Gastrocnemius medialis (tissue), 4 donors: ENCODE measurements around the gene FANCB. TPM values are rescaled to one million over a fixed set of nuclear protein-coding genes. Genes with fewer than 3 reads are reported as not detected.

Source experiments
- ATAC-seq, 2 donors: fragments of 150-250 bp; one replicate each; pipeline ENCODE4 v1.9.1; 2016
- DNase-seq, 2 donors: peaks; one replicate each; pipeline ENCODE4 v3.0.0-alpha.2; 2019
- H3K27ac ChIP-seq, 4 donors: fragments of 200-600 bp; sonication (generic); 1 replicate in 1 of 4; 2 replicates in 3 of 4; pipeline ENCODE4 v1.5.1; 2016 to 2018; ENCODE audit warnings: mild to moderate bottlenecking in 2 of 4, moderate library complexity in 1 of 4
- H3K27me3 ChIP-seq, 3 donors: fragments of 200-600 bp; sonication (generic) in 2 of 3; 1 replicate in 1 of 3; 2 replicates in 2 of 3; pipeline versions ENCODE4 v1.5.1 to v1.6.0; 2016 to 2019; ENCODE audit warnings: mild to moderate bottlenecking in 1 of 3, moderate library complexity in 1 of 3
- H3K36me3 ChIP-seq, 2 donors: fragments of 200-600 bp; sonication (generic) in 1 of 2; one replicate each; pipeline ENCODE4 v1.5.1; 2017 to 2018
- H3K4me1 ChIP-seq, 2 donors: fragments of 200-600 bp; sonication (generic) in 1 of 2; one replicate each; pipeline ENCODE4 v1.5.1; 2016 to 2017; ENCODE audit warnings: mild to moderate bottlenecking in 2 of 2
- H3K4me3 ChIP-seq, 4 donors: fragments of 200-600 bp; sonication (generic) in 3 of 4; 1 replicate in 1 of 4; 2 replicates in 3 of 4; pipeline ENCODE4 v1.5.1; 2016 to 2019; ENCODE audit warnings: mild to moderate bottlenecking in 2 of 4
- H3K9me3 ChIP-seq, 3 donors: fragments of 200-600 bp; sonication (generic) in 2 of 3; 1 replicate in 1 of 3; 2 replicates in 2 of 3; pipeline ENCODE4 v1.5.1; 2016 to 2019
- CTCF ChIP-seq, 5 experiments: fragments of 450-650 bp in 3 of 5; fragments of 200-600 bp in 2 of 5; sonication (generic) in 2 of 5; IDR thresholded peaks in 4 of 5; conservative IDR thresholded peaks in 1 of 5; 1 replicate in 4 of 5; 2 replicates in 1 of 5; pipeline ENCODE4 v1.5.1; 2016 to 2019; ENCODE audit warnings: antibody characterized with exemption in 5 of 5, mild to moderate bottlenecking in 3 of 5, moderate library complexity in 3 of 5
- POLR2A ChIP-seq, 2 donors: fragments of 450-650 bp; IDR thresholded peaks; one replicate each; pipeline ENCODE4 v1.6.1; 2017; ENCODE audit warnings: antibody characterized with exemption in 2 of 2, mild to moderate bottlenecking in 2 of 2, moderate library complexity in 2 of 2
- in situ Hi-C, 4 donors: fragments of 200-750 bp; cut with MboI; loops; one replicate each; pipeline versions ENCODE4 v1.15.0 to v1.8.0; 2017; ENCODE audit warnings: low sequenced_read_pairs in 4 of 4
- intact Hi-C: fragments of 100-400 bp; cut with DNase I; formaldehyde crosslinking; loops from one replicate; pipeline ENCODE4 v1.15.1; 2023; ENCODE audit warnings: low total_unique reads
- total RNA-seq, 4 donors: library from RNA; depleted of rRNA; stranded (reverse); fragments of >200 nt; gene quantifications; one replicate each; pipeline versions ENCODE4 v1.1.0 to v1.2.3, GENCODE V29; 2016

FANCB gene
- total RNA-seq, 4 donors from 2014 or later, result 0.11 to 0.41 (median 0.16) TPM; not detected in 1

GRCh38 chrX:14865201-14865600, 7.7 kb downstream of the FANCB start:
- intact Hi-C loops, result no loop called here
- ATAC-seq, result no peak
- Histone ChIP-seq H3K27me3 (no peaks in the 10 kb centered on the region), H3K36me3 (no peaks in the 10 kb centered on the region), H3K27ac (no peak overlapping the region), H3K4me1 (no peaks in the 10 kb centered on the region), H3K9me3 (no peaks in the 10 kb centered on the region), H3K4me3 (no peak overlapping the region)
- TF ChIP-seq CTCF (IDR thresholded peaks at IDR 0.05 in 4 of 5, conservative IDR thresholded peaks at IDR 0.05 in 1 of 5) (no peak), POLR2A (IDR thresholded peaks at IDR 0.05) (no peak)
- no peak for DNase-seq
- in situ Hi-C loops, result no loop called here

- Histone ChIP-seq H3K36me3 (no peaks in the 10 kb centered on the region), H3K4me3 (no peak overlapping the region), H3K27me3 (no peaks in the 10 kb centered on the region), H3K27ac (no peak overlapping the region), H3K4me1 (no peaks in the 10 kb centered on the region), H3K9me3 (no peaks in the 10 kb centered on the region)
- no peak for DNase-seq
- in situ Hi-C loops (no loop called here), intact Hi-C loops (no loop called here)
- no peak for ATAC-seq
- TF ChIP-seq POLR2A (IDR thresholded peaks at IDR 0.05) (no peak), CTCF (IDR thresholded peaks at IDR 0.05 in 4 of 5, conservative IDR thresholded peaks at IDR 0.05 in 1 of 5) (no peak)
Observed at GRCh38 chrX:14864631-14865030, 8.2 kb downstream of the FANCB start.

- no peaks in the 10 kb centered on the region for H3K9me3 ChIP-seq
- no peak overlapping the region for H3K27ac ChIP-seq
- DNase-seq (no peak), ATAC-seq (no peak)
- no peaks in the 10 kb centered on the region for H3K27me3 ChIP-seq
- no peak overlapping the region for H3K4me3 ChIP-seq
- in situ Hi-C loops, result no loop called here
- TF ChIP-seq CTCF (IDR thresholded peaks at IDR 0.05 in 4 of 5, conservative IDR thresholded peaks at IDR 0.05 in 1 of 5) (no peak), POLR2A (IDR thresholded peaks at IDR 0.05) (no peak)
- H3K36me3 ChIP-seq, result no peaks in the 10 kb centered on the region
- intact Hi-C loops, result no loop called here
- H3K4me1 ChIP-seq, result no peaks in the 10 kb centered on the region
Observed at GRCh38 chrX:14851526-14851925, 21.3 kb downstream of the FANCB start.

GRCh38 chrX:14843666-14844065, 29.2 kb downstream of the FANCB start:
- intact Hi-C loops, result no loop called here
- no peak for TF ChIP-seq CTCF (IDR thresholded peaks at IDR 0.05 in 4 of 5, conservative IDR thresholded peaks at IDR 0.05 in 1 of 5)
- TF ChIP-seq POLR2A (IDR thresholded peaks at IDR 0.05), result no peak
- ATAC-seq, result no peak
- Histone ChIP-seq H3K4me3 (no peak overlapping the region), H3K27ac (no peak overlapping the region), H3K4me1 (no peaks in the 10 kb centered on the region), H3K9me3 (no peaks in the 10 kb centered on the region), H3K36me3 (no peaks in the 10 kb centered on the region), H3K27me3 (no peaks in the 10 kb centered on the region)
- in situ Hi-C loops, result no loop called here
- DNase-seq, result no peak

- no peak for ATAC-seq
- Histone ChIP-seq H3K4me3 (no peak overlapping the region), H3K27me3 (no peaks in the 10 kb centered on the region), H3K36me3 (no peaks in the 10 kb centered on the region), H3K27ac (no peak overlapping the region), H3K9me3 (no peaks in the 10 kb centered on the region), H3K4me1 (no peaks in the 10 kb centered on the region)
- no peak for TF ChIP-seq POLR2A (IDR thresholded peaks at IDR 0.05)
- no peak for DNase-seq
- intact Hi-C loops, result no loop called here
- in situ Hi-C loops, result no loop called here
Observed at GRCh38 chrX:14837155-14837554, 35.7 kb downstream of the FANCB start.
